Measurements from ENCODE around the gene CD209.

GRCh38 chr19:7742575-7742974, 4.8 kb downstream of the CD209 start:
- TF ChIP-seq CTCF (IDR thresholded peaks at IDR 0.05) (no peak), POLR2AphosphoS5 (IDR thresholded peaks at IDR 0.05; ENCODE audit: low read depth, low read length) (no peak), REST (IDR thresholded peaks at IDR 0.05; ENCODE audit: insufficient read depth in 1 of 2, low read depth in 2 of 2, low read length in 1 of 2) (no peak), TCF7L2 (IDR thresholded peaks at IDR 0.05; ENCODE audit: low read depth, low read length) (no peak), SIN3A (IDR thresholded peaks at IDR 0.05; ENCODE audit: borderline replicate concordance, insufficient read depth, low read depth, low read length) (no peak)

All from Panc1 (cell line).